ENCODE measurements around the gene LGALS7B.
"Not testable (repeated sequence)": the region's sequence is repeated elsewhere in the genome, so short reads cannot be mapped to it uniquely, and the experiment has no call there.

LGALS7B gene

DNA sequence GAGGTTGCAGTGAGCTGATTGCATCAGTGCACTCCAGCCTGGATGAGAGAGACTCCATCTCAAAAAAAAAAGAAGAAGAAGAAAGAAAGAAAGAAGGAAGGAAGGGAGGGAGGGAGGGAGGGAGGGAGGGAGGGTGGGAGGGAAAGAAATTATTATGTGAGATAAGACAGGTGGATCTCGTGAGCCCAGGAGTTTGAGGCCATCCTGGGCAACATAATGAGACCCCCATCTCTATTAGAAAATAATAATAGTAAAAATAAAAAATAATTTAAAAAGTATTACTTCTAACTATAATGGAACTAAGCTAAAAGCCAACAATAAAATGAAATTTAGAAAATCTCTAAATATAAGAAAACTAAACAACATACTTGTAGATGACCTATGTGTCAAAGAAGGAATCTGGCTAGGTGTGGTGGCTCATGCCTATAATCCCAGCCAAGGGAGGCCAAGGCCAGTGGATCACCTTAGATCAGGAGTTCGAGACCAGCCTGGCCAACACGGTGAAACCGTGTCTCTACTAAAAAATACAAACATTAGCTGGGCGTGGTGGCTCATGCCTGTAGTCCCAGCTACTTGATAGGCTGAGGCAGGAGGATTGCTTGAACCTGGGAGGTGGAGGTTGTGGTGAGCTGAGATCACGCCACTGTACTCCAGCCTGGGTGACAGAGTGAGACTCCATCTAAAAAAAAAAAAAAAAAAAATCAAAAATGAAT is 28.0 kb upstream of the LGALS7B start:
- not testable (repeated sequence) for H3K27ac Mint-ChIP-seq; H3K36me3 Mint-ChIP-seq; DNase-seq (ENCODE audit: low spot score in 2 of 2); ATAC-seq; H3K4me3 Mint-ChIP-seq; H3K4me1 Mint-ChIP-seq; H3K9me3 Mint-ChIP-seq

DNA sequence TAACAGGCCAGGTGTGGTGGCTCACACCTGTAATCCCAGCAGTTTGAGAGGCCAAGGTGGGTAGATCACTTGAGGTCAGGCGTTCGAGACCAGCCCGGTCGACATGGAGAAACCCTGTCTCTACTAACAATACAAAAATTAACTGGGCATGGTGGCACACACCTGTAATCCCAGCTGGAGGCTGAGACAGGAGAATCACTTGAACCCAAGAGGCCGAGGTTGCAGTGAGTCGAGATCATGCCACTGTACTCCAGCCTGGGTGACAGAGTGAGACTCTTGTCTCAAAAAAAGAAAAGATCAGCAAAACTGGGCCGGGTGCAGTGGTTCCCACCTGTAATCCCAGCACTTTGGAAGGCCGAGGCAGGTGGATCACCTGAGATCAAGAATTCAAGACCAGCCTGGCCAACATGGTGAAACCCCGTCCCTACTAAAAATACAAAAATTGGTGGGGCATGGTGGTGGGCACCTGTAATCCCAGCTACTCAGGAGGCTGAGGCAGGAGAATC is 27.1 kb upstream of the LGALS7B start:
- not testable (repeated sequence) for H3K4me3 Mint-ChIP-seq; H3K4me1 Mint-ChIP-seq; H3K27ac Mint-ChIP-seq; H3K9me3 Mint-ChIP-seq; DNase-seq (ENCODE audit: low spot score in 2 of 2); H3K36me3 Mint-ChIP-seq; ATAC-seq

DNA sequence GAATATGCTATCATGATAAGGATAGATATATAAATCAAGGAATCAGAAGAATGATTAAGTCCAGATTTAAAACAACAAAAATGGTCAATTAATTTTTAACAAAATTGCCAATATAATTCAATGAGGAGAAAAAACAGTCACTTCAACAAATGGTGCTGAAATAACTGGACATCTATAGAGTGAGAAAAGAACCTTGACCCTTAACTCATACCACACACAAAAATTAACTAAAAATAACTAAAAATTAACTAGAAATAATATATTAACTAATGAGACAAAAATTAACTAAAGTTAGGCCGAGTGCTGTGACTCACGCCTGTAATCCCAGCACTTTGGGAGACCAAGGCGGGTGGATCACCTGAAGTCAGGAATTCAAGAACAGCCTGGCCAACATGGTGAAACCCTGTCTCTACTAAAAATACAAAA is 25.2 kb upstream of the LGALS7B start:
- no peaks in the 10 kb centered on the region for H3K4me1 Mint-ChIP-seq
- H3K9me3 Mint-ChIP-seq, result no peaks in the 10 kb centered on the region
- no peak overlapping the region for H3K27ac Mint-ChIP-seq
- DNase-seq (ENCODE audit: low spot score in 2 of 2), result no peak
- H3K36me3 Mint-ChIP-seq, result no peaks in the 10 kb centered on the region
- H3K4me3 Mint-ChIP-seq, result no peak overlapping the region
- ATAC-seq, result no peak

DNA sequence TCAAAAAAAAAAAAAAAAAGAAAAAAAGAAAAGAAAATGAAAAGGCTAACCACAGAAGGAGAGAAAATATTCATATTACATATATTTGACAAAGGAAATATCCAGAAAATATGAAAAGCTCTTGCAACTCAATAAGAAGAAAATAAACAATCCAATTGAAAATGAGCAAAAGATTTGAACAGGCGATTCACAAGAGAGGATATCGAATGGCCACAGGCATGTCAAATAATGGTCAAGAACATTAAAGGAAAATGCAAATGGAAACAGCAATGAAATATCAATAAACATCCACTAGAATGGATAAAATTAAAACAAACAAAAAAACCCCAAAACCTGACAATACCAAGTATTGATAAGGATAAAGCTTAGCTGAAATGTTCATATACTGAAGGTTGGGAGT is 23.8 kb upstream of the LGALS7B start:
- no peaks in the 10 kb centered on the region for H3K9me3 Mint-ChIP-seq
- H3K4me1 Mint-ChIP-seq, result peaks cover 7% of the 10 kb centered on the region
- no peak overlapping the region for H3K4me3 Mint-ChIP-seq
- DNase-seq (ENCODE audit: low spot score in 2 of 2) (no peak), ATAC-seq (no peak)
- no peaks in the 10 kb centered on the region for H3K36me3 Mint-ChIP-seq
- H3K27ac Mint-ChIP-seq, result no peak overlapping the region

- no peaks in the 10 kb centered on the region for H3K9me3 Mint-ChIP-seq
- H3K4me3 Mint-ChIP-seq, result no peak overlapping the region
- H3K4me1 Mint-ChIP-seq, result peaks cover 7% of the 10 kb centered on the region
- no peak for ATAC-seq
- DNase-seq (ENCODE audit: low spot score in 2 of 2), result no peak
- H3K36me3 Mint-ChIP-seq, result no peaks in the 10 kb centered on the region
- H3K27ac Mint-ChIP-seq, result no peak overlapping the region
Observed at GRCh38 chr19:38766276-38767047, 22.5 kb upstream of the LGALS7B start.

DNA sequence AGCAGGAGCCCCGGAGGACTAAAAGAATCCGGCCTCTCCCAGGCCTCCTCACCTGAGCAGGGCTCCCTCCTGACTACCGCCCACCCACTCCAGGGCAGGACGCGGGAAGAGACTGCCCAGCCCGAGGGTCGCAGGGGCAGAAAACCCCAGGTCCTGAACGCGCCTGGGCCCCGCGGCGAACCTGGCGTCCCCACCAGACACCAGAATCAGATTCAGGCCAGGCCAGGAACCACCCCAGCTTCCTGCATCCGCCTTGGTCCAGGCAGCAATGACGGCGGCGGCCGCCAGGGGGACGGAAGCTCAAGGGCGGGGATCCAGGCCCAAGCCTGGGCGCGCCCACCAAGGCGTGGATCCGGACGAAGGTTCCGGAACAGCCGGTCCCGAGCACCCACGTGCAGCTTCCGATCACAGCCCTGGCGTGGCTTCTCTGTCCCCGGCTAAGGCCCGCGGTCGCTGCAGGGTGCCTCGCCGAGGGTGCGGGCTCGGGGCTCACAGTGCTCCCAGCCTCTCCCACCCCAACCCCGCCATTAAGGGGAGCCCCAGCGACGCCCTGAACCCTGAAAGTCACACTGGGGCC is 19.3 kb upstream of the LGALS7B start:
- ATAC-seq, result peak; percentile 86
- no peaks in the 10 kb centered on the region for H3K36me3 Mint-ChIP-seq
- peak overlapping the region; percentile 64 for H3K4me3 Mint-ChIP-seq
- peaks cover 7% of the 10 kb centered on the region for H3K4me1 Mint-ChIP-seq
- peak; percentile 93 to 97 for DNase-seq (ENCODE audit: low spot score in 2 of 2)
- H3K9me3 Mint-ChIP-seq, result no peaks in the 10 kb centered on the region
- H3K27ac Mint-ChIP-seq, result peak overlapping the region; percentile 88

DNA sequence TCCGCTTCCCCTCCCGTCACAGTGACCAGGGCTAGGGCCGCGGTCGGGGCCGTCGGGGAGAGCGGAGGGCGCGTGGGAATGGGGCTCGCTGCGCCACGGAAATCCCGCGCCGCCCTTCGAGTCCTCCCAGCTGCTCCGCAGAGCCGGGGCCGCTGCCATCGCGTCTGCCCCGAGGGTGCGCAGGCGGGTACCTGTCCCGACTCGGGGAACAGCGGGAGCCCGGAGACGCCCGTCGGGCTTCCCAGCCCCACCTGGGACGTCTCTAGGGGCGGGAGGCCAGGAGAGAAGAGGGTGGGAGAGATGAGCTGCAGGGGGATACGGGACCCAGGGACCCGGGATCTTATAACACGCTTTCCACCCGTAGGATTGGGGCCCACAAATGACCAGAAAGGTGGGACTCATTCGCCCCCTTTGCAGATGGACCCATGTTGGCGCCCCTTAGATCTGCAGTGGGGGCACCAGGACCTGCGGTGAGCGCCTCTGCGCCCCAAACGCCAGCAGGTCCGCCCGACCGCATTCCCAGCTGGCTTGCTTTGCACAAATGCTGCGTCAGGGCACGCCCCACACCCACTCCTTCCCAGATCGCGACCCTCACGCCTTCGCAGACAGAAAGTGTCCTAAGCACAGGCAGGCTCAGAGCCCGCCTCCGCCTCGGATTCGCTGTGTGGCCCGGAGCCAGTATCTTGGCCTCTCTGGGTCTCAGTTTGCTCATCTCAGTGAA is 18.6 kb upstream of the LGALS7B start:
- not testable (repeated sequence) for H3K4me1 Mint-ChIP-seq

GRCh38 chr19:38770949-38771275 is 18.1 kb upstream of the LGALS7B start:
- H3K27ac Mint-ChIP-seq, H3K4me1 Mint-ChIP-seq: not testable (repeated sequence)
- ATAC-seq, result peak; percentile 87

More for the DNA sequence above, 18.6 kb upstream of the LGALS7B start:
- ATAC-seq, result peak; percentile 26
- not testable (repeated sequence) for H3K9me3 Mint-ChIP-seq; H3K36me3 Mint-ChIP-seq; H3K27ac Mint-ChIP-seq; DNase-seq (ENCODE audit: low spot score in 2 of 2)
- H3K4me3 Mint-ChIP-seq, result peak overlapping the region; percentile 64

GRCh38 chr19:38771569-38771968 is 17.4 kb upstream of the LGALS7B start:
- ATAC-seq; H3K27ac Mint-ChIP-seq; H3K36me3 Mint-ChIP-seq; H3K9me3 Mint-ChIP-seq; DNase-seq (ENCODE audit: low spot score in 2 of 2); H3K4me3 Mint-ChIP-seq; H3K4me1 Mint-ChIP-seq: not testable (repeated sequence)

More at GRCh38 chr19:38770949-38771275, 18.1 kb upstream of the LGALS7B start:
- DNase-seq (ENCODE audit: low spot score in 2 of 2); H3K36me3 Mint-ChIP-seq; H3K9me3 Mint-ChIP-seq; H3K4me3 Mint-ChIP-seq: not testable (repeated sequence)

DNA sequence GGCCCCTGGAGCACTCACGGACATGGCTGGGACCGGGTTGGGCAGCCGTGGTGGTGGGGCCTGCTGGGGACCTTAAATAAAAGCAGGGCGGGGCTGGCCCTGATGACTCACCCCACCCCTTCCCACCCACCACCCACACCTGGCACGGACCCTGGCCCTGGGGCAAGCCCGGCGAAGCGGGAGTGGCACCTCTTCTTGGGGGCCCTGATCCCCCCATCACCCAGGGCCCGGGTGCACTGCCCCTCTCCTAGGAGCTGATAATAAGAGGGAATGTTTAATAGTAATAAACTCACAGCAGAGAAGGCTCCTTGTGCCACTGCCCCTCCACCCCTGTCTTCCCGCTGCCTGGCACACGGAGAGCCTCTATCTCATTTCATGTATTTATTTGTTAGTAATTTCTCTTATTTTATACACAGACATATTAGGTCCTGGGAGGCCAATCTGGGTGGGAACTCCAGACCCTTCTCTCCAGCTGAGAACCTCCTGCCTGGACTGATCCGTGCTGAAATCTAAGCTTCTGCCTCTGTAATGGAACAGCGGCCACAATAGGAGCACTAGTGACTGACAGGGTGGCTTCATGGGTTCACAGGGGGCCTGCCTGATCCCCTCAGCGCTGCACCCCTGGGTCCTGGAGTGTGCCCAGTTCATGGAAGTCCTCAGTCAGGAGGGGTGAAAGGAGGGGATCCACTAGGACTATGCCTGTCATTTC is 15.4 kb upstream of the LGALS7B start, which contains the start of gene LGALS7:
LGALS7 (minus strand) TSS at position 49 of the 709 bp plus-strand sequence; CDS start at position 24, 25 bp downstream.
- Mint-ChIP-seq H3K27ac (no peak within 1 kb of the TSS), H3K9me3 (no peaks in the 10 kb centered on the region), H3K4me1 (peaks cover 7% of the 10 kb centered on the region), H3K36me3 (no peaks in the 10 kb centered on the region), H3K4me3 (no peak within 1 kb of the TSS)
- ATAC-seq, result no peak
- DNase-seq (ENCODE audit: low spot score in 2 of 2), result no peak

DNA sequence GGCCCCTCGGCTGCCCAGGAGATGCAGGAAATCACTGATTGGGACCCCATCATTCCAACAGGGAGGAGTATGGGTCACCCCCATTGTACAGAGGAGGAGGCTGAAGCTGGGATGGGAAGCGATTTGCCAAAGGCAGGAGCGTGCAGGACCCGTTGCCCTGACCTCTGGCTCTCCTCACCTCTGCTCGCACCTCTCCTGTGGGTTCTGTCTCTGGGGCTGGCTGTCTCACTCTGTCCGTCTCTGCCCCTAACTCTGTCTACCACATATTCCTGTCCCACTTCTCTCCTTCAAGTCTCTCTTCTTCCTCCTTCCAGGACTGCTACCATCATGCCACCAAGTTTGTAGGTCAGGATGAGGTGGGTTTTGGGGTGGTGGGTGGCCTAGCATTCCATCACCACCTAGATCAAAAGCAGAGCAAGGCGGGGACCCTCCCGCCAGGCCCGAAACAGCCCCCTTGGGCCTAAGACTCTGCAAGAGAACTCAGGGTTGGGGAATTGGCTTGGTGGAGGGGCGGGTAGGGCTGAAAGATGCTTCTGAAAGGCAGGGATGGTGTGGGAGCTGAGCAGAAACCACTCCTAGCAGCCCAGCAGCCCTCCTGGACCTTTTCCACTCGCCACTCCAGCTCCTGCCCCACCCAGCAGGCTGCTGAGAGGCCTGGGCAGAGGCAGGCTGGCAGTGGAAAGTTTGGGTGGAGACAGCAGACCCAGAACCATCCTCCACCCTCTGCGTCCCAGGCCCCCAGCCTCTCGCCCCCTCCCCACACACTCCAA is 14.6 kb upstream of the LGALS7B start:
- DNase-seq (ENCODE audit: low spot score in 2 of 2) (no peak), ATAC-seq (no peak)
- peak overlapping the region; percentile 59 for H3K27ac Mint-ChIP-seq
- H3K9me3 Mint-ChIP-seq, result no peaks in the 10 kb centered on the region
- H3K4me3 Mint-ChIP-seq, result no peak overlapping the region
- H3K36me3 Mint-ChIP-seq, result no peaks in the 10 kb centered on the region
- H3K4me1 Mint-ChIP-seq, result peaks cover 5% of the 10 kb centered on the region

GRCh38 chr19:38778733-38779132 is 10.3 kb upstream of the LGALS7B start:
- no peak for ATAC-seq
- no peak for DNase-seq (ENCODE audit: low spot score in 2 of 2)
- Mint-ChIP-seq H3K4me1 (no peaks in the 10 kb centered on the region), H3K27ac (no peak overlapping the region), H3K36me3 (no peaks in the 10 kb centered on the region), H3K4me3 (no peak overlapping the region), H3K9me3 (no peaks in the 10 kb centered on the region)

- Mint-ChIP-seq H3K9me3 (no peaks in the 10 kb centered on the region), H3K4me1 (no peaks in the 10 kb centered on the region), H3K36me3 (no peaks in the 10 kb centered on the region), H3K27ac (no peak overlapping the region), H3K4me3 (no peak overlapping the region)
- ATAC-seq (no peak), DNase-seq (ENCODE audit: low spot score in 2 of 2) (no peak)
Observed at GRCh38 chr19:38780443-38780842, 8.6 kb upstream of the LGALS7B start.

DNA sequence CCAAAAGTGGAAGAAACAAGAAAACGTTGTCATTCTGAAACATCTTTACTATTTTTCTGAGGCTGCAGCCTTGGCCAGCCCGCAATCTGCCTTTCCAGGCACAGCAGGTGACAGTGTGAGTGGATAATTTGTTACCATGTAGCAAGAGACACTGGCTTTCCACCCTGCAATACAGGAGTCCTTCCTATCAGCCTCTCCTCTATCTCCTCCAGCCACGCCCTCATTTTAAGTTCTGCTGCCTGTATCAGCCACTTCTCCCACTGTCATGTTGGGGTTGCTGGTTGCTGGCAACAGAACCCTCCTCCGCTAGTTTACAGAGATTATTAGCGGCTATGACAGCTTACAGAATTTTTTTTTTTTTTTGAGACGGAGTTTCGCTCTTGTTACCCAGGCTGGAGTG is 7.9 kb upstream of the LGALS7B start:
- no peaks in the 10 kb centered on the region for H3K9me3 Mint-ChIP-seq
- no peak overlapping the region for H3K27ac Mint-ChIP-seq
- no peak overlapping the region for H3K4me3 Mint-ChIP-seq
- ATAC-seq, result no peak
- H3K36me3 Mint-ChIP-seq, result no peaks in the 10 kb centered on the region
- DNase-seq (ENCODE audit: low spot score in 2 of 2), result no peak
- H3K4me1 Mint-ChIP-seq, result no peaks in the 10 kb centered on the region
